Measurements from ENCODE around the gene SPART.

The SPART gene

DNA sequence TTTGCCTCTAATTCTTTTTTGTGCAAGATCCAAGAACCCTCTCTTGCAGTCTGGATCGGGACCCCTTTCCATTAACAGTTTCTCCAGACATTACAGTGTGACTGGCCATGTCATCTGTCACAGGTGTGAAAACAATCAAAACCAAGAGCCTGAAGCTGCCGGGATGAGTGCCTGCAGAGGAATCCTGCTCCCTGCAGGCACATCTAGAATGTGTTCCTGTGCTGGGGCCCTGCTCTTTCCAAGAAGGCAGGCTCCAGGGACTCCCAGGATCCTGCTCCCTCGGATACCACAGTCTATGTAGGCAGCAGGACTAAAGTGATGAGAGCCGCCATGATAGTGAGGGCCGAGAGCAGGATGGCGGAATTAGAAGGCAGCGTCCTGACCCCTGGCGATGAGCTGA is 87.4 kb downstream of the SPART start:
- no peak for DNase-seq

Data from nucleus accumbens (tissue), 56 donors.